Endothelial cell (in vitro differentiated cells): ENCODE results near the gene SLC5A10. TPM values are rescaled to one million over a fixed set of nuclear protein-coding genes. Genes with fewer than 3 reads are reported as not detected.
A peak's percentile ranks its signal among the peaks of the same experiment; 100 is the strongest.

Source experiments
- DNase-seq: peaks from one replicate; pipeline ENCODE4 v3.0.0; 2021; ENCODE audit warnings: low spot score
- H3K27ac Mint-ChIP-seq: one replicate; pipeline ENCODE4 v1.8.0; 2021; ENCODE audit warnings: mixed read lengths, inconsistent platforms; ENCODE audit not compliant: unreplicated experiment
- H3K27me3 Mint-ChIP-seq: one replicate; pipeline ENCODE4 v1.8.0; 2021; ENCODE audit warnings: mild to moderate bottlenecking, moderate library complexity, mixed read lengths, inconsistent platforms; ENCODE audit not compliant: unreplicated experiment
- H3K36me3 Mint-ChIP-seq: one replicate; pipeline ENCODE4 v1.8.0; 2021; ENCODE audit warnings: mild to moderate bottlenecking, low read depth, mixed read lengths, inconsistent platforms; ENCODE audit not compliant: unreplicated experiment
- H3K4me1 Mint-ChIP-seq: one replicate; pipeline ENCODE4 v1.8.0; 2021; ENCODE audit warnings: mild to moderate bottlenecking, mixed read lengths, inconsistent platforms; ENCODE audit not compliant: unreplicated experiment
- H3K4me3 Mint-ChIP-seq: one replicate; pipeline ENCODE4 v1.8.0; 2021; ENCODE audit warnings: mild to moderate bottlenecking, mixed read lengths, inconsistent platforms; ENCODE audit not compliant: unreplicated experiment
- H3K9me3 Mint-ChIP-seq: one replicate; pipeline ENCODE4 v1.8.0; 2021; ENCODE audit warnings: mixed read lengths, inconsistent platforms; ENCODE audit not compliant: unreplicated experiment
- total RNA-seq: library from RNA; stranded (reverse); fragmentation: NEBNext Ultra II Directional; extraction: Animal tissue kit (Norgen Biotek cat#: 25700); gene quantifications from one replicate; pipeline ENCODE4 v1.2.1, GENCODE V29; 2021; ENCODE audit not compliant: unreplicated experiment
- TF ChIP-seq, protein P1 (sequence below): fragments of 200-600 bp; sonication (generic); IDR thresholded peaks from one replicate; pipeline ENCODE4 v1.5.0; 2021; ENCODE audit warnings: antibody characterized with exemption; ENCODE audit not compliant: unreplicated experiment

The SLC5A10 gene
- total RNA-seq, 1 donor from 2014 or later = 0.08 TPM

DNA sequence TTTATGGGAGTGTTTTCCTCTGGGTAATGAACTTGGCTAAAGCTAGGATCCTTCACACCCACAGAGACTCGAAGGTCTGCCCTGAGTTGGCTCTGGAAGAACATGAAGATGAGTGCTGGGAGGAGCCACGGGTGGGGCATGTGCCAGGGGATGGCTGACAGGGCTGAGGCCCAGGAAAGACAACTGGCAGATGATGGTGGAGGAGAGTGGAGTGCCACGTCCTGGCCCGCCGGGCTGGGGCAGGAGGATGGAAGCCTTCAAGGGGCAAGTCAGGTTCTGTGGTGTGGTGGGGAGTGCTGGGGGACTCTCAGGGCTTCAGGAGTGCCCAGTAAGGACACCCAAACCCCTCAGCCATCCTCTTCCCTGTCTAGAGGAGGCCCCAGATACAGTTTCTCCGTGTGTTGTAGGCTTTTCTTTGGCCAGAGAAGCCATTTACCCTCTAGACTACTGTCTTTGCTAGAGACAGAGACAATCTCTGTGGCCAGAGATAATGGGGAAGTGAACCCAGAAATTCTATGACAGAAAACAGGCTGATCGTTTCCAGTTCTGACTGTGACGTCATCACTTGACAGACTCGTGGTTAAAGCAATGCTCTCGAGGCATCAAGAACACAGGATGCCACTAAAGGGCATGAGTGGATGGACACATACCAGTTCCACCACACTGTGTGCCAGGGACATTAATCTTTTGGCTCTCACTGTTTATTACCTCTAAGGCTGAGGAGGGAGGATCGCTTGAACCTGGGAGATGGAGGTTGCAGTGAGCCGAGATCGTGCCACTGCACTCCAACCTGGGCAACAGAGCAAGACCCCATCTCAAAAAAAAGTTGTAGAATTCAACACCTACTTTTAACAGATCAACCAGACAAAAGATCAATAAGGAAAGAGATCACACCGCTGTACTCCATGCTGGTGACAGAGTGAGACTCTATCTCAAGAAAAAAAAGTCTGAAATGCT is 18.6 kb upstream of the SLC5A10 start:
- TF ChIP-seq, protein P1, sequence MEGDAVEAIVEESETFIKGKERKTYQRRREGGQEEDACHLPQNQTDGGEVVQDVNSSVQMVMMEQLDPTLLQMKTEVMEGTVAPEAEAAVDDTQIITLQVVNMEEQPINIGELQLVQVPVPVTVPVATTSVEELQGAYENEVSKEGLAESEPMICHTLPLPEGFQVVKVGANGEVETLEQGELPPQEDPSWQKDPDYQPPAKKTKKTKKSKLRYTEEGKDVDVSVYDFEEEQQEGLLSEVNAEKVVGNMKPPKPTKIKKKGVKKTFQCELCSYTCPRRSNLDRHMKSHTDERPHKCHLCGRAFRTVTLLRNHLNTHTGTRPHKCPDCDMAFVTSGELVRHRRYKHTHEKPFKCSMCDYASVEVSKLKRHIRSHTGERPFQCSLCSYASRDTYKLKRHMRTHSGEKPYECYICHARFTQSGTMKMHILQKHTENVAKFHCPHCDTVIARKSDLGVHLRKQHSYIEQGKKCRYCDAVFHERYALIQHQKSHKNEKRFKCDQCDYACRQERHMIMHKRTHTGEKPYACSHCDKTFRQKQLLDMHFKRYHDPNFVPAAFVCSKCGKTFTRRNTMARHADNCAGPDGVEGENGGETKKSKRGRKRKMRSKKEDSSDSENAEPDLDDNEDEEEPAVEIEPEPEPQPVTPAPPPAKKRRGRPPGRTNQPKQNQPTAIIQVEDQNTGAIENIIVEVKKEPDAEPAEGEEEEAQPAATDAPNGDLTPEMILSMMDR = no peak
- Mint-ChIP-seq H3K36me3 (peaks cover 9% of the 10 kb centered on the region), H3K9me3 (no peaks in the 10 kb centered on the region), H3K27me3 (no peaks in the 10 kb centered on the region), H3K4me3 (no peak overlapping the region), H3K27ac (no peak overlapping the region), H3K4me1 (no peaks in the 10 kb centered on the region)
- no peak for DNase-seq

DNA sequence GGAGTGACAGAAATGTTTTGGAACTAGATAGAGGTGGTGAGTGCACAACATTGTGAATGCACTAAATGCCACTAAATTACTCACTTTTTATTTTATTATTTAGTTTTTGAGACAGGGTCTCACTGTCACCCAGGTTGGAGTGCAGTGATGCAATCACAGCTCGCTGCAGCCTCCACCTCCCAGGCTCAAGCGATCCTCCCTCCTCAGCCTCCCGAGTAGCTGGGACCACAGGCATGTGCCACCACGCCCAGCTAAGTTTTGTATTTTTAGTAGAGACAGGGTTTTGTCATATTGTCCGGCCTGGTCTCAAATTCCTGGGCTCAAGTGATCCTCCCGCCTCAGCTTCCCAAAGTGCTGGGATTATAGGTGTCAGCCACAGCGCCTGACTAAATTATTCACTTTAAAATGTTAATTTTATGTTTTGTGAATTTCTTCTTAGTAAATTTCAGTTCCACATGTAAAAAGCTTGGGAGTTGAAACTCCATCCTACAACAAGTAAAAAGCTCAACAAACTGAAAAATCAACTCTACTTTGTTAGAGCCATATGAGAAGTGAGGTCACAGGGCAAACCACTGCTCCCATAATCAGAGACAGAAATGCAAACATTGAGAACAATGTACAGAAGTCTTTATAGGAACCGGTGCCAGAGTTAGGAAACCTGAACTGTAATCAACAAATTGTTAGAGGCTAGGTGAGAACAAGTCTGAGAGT is 13.8 kb upstream of the SLC5A10 start:
- Mint-ChIP-seq H3K4me1 (peaks cover 3% of the 10 kb centered on the region), H3K27me3 (peaks cover 2% of the 10 kb centered on the region), H3K9me3 (no peaks in the 10 kb centered on the region), H3K4me3 (no peak overlapping the region), H3K36me3 (no peaks in the 10 kb centered on the region), H3K27ac (no peak overlapping the region)
- TF ChIP-seq, protein P1 = no peak
- DNase-seq = no peak

DNA sequence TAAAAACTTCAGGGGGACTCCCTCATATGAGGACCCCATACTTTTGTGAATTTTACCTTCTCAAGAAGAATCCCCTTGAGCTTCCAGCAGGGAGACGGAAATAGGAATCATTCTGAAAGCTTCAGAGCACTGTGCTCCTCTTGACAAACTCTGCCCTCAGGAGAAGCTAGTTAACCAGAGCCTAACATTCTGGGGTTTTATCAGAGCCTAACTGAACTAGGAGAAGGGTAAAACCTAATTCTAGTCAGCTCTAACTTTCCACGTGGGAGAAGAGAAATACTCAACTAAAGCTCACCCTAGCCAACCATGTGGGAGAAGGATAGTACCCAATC is 13.3 kb upstream of the SLC5A10 start:
- DNase-seq = no peak
- peaks cover 3% of the 10 kb centered on the region for H3K4me1 Mint-ChIP-seq
- no peak overlapping the region for H3K4me3 Mint-ChIP-seq
- H3K36me3 Mint-ChIP-seq = no peaks in the 10 kb centered on the region
- TF ChIP-seq, protein P1 = no peak
- no peak overlapping the region for H3K27ac Mint-ChIP-seq
- H3K27me3 Mint-ChIP-seq = peaks cover 2% of the 10 kb centered on the region
- no peaks in the 10 kb centered on the region for H3K9me3 Mint-ChIP-seq

DNA sequence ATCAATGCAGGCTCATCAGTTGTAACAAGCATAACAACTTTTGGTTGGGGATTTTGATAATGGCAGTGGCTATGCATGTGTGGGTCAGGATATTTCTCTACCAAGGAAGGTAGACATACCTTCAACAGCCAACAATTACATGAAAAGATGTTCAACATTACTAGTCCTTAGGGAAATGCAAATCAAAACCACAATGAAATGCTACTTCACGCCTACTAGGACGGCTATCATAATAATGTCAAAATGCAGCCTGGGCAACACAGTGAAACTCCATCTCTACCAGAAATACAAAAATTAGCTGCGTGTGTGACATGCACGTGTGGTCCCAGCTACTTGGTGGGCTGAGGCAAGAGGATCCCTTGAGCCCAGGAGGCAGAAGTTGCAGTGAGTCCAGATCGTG is 7.3 kb upstream of the SLC5A10 start:
- TF ChIP-seq, protein P1 = no peak
- peaks cover 6% of the 10 kb centered on the region for H3K4me1 Mint-ChIP-seq
- H3K36me3 Mint-ChIP-seq = no peaks in the 10 kb centered on the region
- H3K27ac Mint-ChIP-seq = peak overlapping the region; percentile 41
- H3K4me3 Mint-ChIP-seq = no peak overlapping the region
- H3K27me3 Mint-ChIP-seq = peaks cover 7% of the 10 kb centered on the region
- no peaks in the 10 kb centered on the region for H3K9me3 Mint-ChIP-seq
- DNase-seq = no peak

DNA sequence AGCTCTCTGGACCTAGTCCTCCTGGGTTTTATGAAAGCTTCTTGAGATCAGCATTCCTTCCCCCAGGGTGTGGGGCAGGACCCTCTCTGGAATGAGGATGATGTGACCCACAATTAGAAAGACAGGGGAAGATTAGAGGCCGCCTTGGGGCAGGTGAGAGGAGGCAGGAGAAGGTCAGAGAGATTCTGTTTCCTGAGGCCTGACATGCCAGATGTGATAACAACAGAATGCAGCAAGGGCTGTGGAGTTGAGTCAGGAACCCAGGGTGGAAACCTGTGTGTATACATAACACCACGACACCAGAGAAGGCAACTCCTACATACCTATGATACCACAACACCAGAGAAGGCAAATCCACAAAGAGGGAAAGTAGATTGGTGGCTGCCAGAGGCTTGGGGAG is 5.4 kb upstream of the SLC5A10 start:
- H3K4me3 Mint-ChIP-seq = no peak overlapping the region
- no peak overlapping the region for H3K27ac Mint-ChIP-seq

More for the DNA sequence above, 5.4 kb upstream of the SLC5A10 start:
- Mint-ChIP-seq H3K36me3 (no peaks in the 10 kb centered on the region), H3K4me1 (peaks cover 8% of the 10 kb centered on the region), H3K27me3 (peaks cover 7% of the 10 kb centered on the region), H3K9me3 (no peaks in the 10 kb centered on the region)
- TF ChIP-seq, protein P1 = no peak
- no peak for DNase-seq
